ENCODE data around the gene AP2A2.

The AP2A2 gene

DNA sequence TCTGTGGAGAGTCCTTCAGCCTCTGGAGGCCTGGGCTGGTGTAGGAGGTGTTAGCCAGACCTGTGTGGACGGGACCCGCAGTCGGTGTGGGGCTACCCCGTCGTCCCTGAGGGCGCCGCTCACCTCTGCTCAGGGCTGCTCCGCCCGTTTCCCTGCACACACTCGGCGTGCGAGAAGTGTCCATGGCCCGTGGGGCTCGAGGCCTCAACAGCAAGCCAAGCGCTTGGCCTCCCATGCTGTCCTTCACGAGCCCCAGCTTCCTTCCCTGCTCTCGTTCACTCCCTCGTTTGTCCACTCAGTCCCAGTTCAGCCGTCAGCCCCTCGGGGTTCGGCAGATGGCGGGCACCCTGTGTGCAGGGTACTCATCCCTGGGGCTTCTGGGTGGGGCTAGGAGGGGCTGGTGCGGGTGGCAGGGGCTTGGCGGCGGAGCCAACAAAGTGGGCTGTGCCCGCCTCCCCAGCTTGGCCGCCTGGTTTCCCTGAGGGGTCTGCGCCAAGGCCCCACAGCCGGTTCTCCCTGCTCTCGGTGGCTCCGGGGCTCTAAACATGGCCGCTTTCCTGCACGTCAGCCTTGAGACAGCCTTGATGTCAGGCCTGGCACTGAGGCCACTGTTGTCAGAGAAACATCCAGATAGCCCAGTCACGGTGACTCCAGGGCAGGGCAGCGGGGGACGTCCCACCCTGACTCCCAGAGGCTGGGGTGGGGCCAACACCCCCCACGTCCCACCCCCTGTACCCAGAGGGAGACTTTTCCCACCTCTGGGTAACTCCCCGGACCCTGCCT lies 107.5 kb downstream of the AP2A2 start:
- H3K4me3 ChIP-seq (ENCODE audit: control insufficient read depth, low read depth, low read length), result no peak overlapping the region
- TF ChIP-seq, protein P1, sequence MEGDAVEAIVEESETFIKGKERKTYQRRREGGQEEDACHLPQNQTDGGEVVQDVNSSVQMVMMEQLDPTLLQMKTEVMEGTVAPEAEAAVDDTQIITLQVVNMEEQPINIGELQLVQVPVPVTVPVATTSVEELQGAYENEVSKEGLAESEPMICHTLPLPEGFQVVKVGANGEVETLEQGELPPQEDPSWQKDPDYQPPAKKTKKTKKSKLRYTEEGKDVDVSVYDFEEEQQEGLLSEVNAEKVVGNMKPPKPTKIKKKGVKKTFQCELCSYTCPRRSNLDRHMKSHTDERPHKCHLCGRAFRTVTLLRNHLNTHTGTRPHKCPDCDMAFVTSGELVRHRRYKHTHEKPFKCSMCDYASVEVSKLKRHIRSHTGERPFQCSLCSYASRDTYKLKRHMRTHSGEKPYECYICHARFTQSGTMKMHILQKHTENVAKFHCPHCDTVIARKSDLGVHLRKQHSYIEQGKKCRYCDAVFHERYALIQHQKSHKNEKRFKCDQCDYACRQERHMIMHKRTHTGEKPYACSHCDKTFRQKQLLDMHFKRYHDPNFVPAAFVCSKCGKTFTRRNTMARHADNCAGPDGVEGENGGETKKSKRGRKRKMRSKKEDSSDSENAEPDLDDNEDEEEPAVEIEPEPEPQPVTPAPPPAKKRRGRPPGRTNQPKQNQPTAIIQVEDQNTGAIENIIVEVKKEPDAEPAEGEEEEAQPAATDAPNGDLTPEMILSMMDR (conservative IDR thresholded peaks at IDR 0.05; ENCODE audit: control insufficient read depth, insufficient read depth, low read depth, low read length), result no peak
- no peak for DNase-seq (ENCODE audit: low read depth)

DNA sequence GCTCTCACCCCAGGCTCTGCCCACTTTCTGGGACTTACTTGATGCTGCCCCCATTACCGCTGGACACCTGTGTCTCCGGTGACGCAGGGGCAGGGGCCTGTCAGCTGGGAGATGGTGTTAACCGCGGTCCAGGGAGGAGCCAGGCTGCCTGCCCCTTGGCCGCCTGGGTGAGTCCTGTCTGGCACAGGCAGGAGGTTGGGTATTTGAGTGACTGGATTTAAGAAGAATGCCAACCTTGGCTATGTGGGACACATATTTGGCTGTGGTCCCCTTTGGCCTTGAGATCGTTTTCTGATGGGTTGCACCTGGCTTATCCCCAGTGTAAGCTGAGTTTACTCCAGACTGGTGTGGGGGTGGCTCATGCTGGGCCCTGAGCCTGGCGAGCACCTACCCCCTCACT lies 108.3 kb downstream of the AP2A2 start:
- no peak overlapping the region for H3K4me3 ChIP-seq (ENCODE audit: control insufficient read depth, low read depth, low read length)
- TF ChIP-seq, protein P1 (conservative IDR thresholded peaks at IDR 0.05; ENCODE audit: control insufficient read depth, insufficient read depth, low read depth, low read length), result no peak
- DNase-seq (ENCODE audit: low read depth), result no peak

DNA sequence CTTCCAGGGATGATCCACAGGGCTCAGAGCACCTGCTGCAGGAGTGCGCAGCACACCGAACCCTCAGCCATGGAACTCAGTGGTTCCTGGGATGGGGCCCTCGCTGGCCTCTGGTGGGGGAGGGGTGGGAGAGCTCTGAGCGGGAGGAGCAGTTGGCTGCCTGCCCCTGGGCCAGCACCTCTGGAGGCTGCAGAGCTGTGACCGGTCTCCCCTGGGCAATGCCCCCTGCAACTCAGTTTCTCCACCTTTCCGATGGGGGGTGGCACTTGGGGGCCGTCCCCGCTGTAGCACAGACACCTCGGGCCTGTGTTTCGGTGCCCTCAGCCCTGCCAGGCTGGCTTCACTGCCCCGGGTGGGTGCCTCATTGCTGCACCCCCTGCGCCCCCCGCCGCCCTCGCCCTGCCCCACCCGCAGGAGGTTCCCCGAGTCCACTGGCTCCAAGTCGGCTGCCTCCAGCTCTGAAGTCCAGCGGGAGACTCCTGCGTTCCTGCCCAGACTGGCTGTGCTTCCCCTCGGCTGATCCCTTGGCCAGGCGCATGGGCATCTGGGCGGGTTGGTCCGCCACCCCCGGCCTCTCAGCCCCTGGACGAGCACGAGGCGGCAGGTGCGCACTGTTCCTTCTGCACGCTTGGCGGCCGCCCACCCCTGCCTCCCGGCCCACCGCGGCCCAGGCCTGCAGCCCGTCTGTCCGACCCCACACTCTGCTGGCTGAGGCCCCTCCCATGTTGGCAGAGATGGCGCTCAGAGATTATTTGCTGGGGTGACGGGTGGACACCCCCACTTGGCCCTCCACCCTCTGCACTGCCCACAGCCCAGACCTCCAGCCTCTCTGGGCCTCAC lies 109.0 kb downstream of the AP2A2 start:
- no peak for DNase-seq (ENCODE audit: low read depth)
- no peak overlapping the region for H3K4me3 ChIP-seq (ENCODE audit: control insufficient read depth, low read depth, low read length)
- TF ChIP-seq, protein P1 (conservative IDR thresholded peaks at IDR 0.05; ENCODE audit: control insufficient read depth, insufficient read depth, low read depth, low read length), result no peak

DNA sequence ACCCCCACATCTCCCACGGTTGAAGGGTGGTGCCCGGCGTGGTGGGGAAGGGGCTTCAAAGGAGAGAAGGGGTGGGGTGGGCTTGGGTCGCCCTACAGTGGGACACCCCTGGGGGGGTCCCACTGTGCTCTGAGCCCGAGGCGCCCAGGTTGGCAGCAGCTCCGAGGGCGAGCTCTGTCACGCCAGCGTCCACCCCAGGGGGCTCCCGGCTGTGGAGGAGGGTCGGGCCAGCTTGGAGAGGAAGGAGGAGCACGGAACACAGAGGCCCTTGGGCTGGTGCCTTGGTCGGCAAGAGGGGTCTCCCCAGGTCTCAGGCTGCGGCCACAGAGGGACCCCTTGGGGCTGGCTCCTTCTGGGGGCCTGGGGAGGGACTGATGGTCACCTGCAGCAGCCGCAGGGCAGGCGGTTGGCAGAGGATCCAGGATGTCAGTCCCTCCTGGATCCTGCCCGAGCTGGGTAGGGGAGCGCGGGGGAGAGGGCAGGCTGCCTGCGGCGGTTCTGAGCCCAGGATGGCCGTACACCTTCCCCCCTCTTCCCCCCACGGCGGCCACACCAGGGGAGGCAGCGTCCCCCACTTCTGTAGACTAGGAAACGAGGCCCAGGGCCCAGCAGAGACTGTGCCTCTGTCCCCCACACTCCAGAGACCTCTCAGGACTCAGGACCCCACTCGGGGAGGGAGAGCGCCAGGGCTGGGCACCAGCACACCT lies 110.1 kb downstream of the AP2A2 start:
- no peak for DNase-seq (ENCODE audit: low read depth)
- H3K4me3 ChIP-seq (ENCODE audit: control insufficient read depth, low read depth, low read length), result no peak overlapping the region
- TF ChIP-seq, protein P1 (conservative IDR thresholded peaks at IDR 0.05; ENCODE audit: control insufficient read depth, insufficient read depth, low read depth, low read length), result no peak

DNA sequence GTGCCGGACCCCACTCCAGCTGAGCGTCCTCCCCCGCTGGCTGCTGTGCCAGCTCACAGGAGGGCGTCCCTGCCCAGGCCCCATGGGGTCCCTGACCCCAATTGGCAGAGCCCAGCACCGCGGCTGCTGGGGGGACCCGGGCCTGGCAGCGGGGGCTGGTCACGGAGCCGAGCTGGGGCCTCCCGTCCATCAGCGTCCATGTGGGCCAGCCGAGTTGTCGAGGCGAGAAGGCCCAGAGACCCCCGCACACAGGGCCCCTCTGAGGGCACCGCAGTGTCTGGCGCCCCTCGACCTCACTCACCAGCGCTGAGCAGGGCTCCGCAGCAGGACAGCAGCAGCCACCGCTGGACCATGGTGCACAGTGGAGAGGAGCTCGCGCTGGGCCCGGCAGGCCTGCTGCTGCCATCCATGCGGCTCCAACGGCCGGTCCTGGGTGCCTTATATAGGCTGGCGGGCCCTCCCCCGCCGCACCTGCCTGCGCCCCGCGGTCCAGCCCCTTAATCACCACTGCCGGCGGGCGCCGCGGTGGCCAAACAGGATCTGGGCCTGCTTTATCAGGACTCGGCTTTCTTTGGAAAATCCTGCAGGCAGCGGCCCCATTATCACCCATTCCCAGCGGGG lies 110.7 kb downstream of the AP2A2 start, which contains the start of gene MUC6:
Gene MUC6, minus strand, starts transcription at position 416 of the 621 bp plus-strand sequence. Its CDS starts 63 bp downstream, at position 353.
- H3K4me3 ChIP-seq (ENCODE audit: control insufficient read depth, low read depth, low read length), result no peak within 1 kb of the TSS
- DNase-seq (ENCODE audit: low read depth), result no peak

More for the DNA sequence above, 110.7 kb downstream of the AP2A2 start, which contains the start of gene MUC6:
- TF ChIP-seq, protein P1 (conservative IDR thresholded peaks at IDR 0.05; ENCODE audit: control insufficient read depth, insufficient read depth, low read depth, low read length), result no peak
